SW480 (cell line): Measurements from ENCODE around the gene CACNA1D.
A peak's percentile ranks its signal among the peaks of the same experiment; 100 is the strongest.
"Not testable (repeated sequence)": the region's sequence is repeated elsewhere in the genome, so short reads cannot be mapped to it uniquely, and the experiment has no call there.

ENCODE experiments used
- DNase-seq: peaks from one replicate; pipeline ENCODE4 v3.0.0-alpha.2; 2016; ENCODE audit warnings: low spot score

The CACNA1D gene

GRCh38 chr3:53657651-53658050 is 163.2 kb downstream of the CACNA1D start:
- DNase-seq = no peak

GRCh38 chr3:53658613-53659193 is 164.3 kb downstream of the CACNA1D start:
- no peak for DNase-seq

GRCh38 chr3:53659996-53660395 is 165.6 kb downstream of the CACNA1D start:
- DNase-seq = no peak

- DNase-seq = no peak
Measured at GRCh38 chr3:53661480-53661879, 167.1 kb downstream of the CACNA1D start.

- not testable (repeated sequence) for DNase-seq
Measured at GRCh38 chr3:53664812-53665211, 170.4 kb downstream of the CACNA1D start.

GRCh38 chr3:53665608-53666425 is 171.4 kb downstream of the CACNA1D start:
- no peak for DNase-seq

- peak; percentile 9 for DNase-seq
Measured at GRCh38 chr3:53668872-53669271, 174.5 kb downstream of the CACNA1D start.

- no peak for DNase-seq
Measured at GRCh38 chr3:53670721-53671120, 176.3 kb downstream of the CACNA1D start.

GRCh38 chr3:53671192-53671960 is 177.0 kb downstream of the CACNA1D start:
- no peak for DNase-seq

GRCh38 chr3:53671961-53672299 is 177.5 kb downstream of the CACNA1D start:
- DNase-seq = no peak

- no peak for DNase-seq
Measured at GRCh38 chr3:53672981-53673380, 178.6 kb downstream of the CACNA1D start.

- DNase-seq = no peak
Measured at GRCh38 chr3:53673722-53674350, 179.4 kb downstream of the CACNA1D start.

GRCh38 chr3:53674582-53674981 is 180.2 kb downstream of the CACNA1D start:
- DNase-seq = no peak

- DNase-seq = no peak
Measured at GRCh38 chr3:53675022-53675697, 180.7 kb downstream of the CACNA1D start.

- no peak for DNase-seq
Measured at GRCh38 chr3:53675942-53676341, 181.5 kb downstream of the CACNA1D start.

- peak; percentile 26 for DNase-seq
Measured at GRCh38 chr3:53677413-53677812, 183.0 kb downstream of the CACNA1D start.

- DNase-seq = no peak
Measured at GRCh38 chr3:53680028-53680427, 185.6 kb downstream of the CACNA1D start.

- DNase-seq = no peak
Measured at GRCh38 chr3:53682807-53683206, 188.4 kb downstream of the CACNA1D start.

GRCh38 chr3:53688066-53688465 is 193.7 kb downstream of the CACNA1D start:
- DNase-seq = no peak

- DNase-seq = no peak
Measured at GRCh38 chr3:53688989-53689388, 194.6 kb downstream of the CACNA1D start.

- DNase-seq = no peak
Measured at GRCh38 chr3:53689681-53690080, 195.3 kb downstream of the CACNA1D start.

- no peak for DNase-seq
Measured at GRCh38 chr3:53690521-53690920, 196.1 kb downstream of the CACNA1D start.
